ENCODE measurements around the gene ZNF490.
"Not testable (repeated sequence)": the region's sequence is repeated elsewhere in the genome, so short reads cannot be mapped to it uniquely, and the experiment has no call there.

The ZNF490 gene

GRCh38 chr19:12610540-12611360, at the start of gene ZNF490, which contains the start of gene ZNF791:
TSS of gene ZNF490 (minus strand) at chr19:12610813. CDS start at chr19:12610680, 133 bp downstream.
TSS of gene ZNF791 (plus strand) at chr19:12610920. CDS start at chr19:12611080, 160 bp downstream.
- DNase-seq = peak; percentile 98

GRCh38 chr19:12657966-12658365, 47.4 kb upstream of the ZNF490 start:
- DNase-seq = no peak

- DNase-seq = no peak
Measured at GRCh38 chr19:12656899-12657571, 46.4 kb upstream of the ZNF490 start.

GRCh38 chr19:12655546-12655945, 44.9 kb upstream of the ZNF490 start:
- DNase-seq = no peak

GRCh38 chr19:12652219-12652618, 41.6 kb upstream of the ZNF490 start:
- no peak for DNase-seq

GRCh38 chr19:12649941-12650340, 39.3 kb upstream of the ZNF490 start:
- DNase-seq = no peak

- DNase-seq = no peak
Measured at GRCh38 chr19:12648088-12648487, 37.5 kb upstream of the ZNF490 start.

GRCh38 chr19:12647490-12648071, 37.0 kb upstream of the ZNF490 start:
- peak; percentile 40 to 61 for DNase-seq

GRCh38 chr19:12647047-12647446, 36.4 kb upstream of the ZNF490 start:
- no peak for DNase-seq

GRCh38 chr19:12646551-12646950, 35.9 kb upstream of the ZNF490 start:
- no peak for DNase-seq

- DNase-seq = not testable (repeated sequence)
Measured at GRCh38 chr19:12643716-12644115, 33.1 kb upstream of the ZNF490 start.

- DNase-seq = no peak
Measured at GRCh38 chr19:12642506-12642905, 31.9 kb upstream of the ZNF490 start.

- no peak for DNase-seq
Measured at GRCh38 chr19:12641456-12641855, 30.8 kb upstream of the ZNF490 start.

GRCh38 chr19:12639901-12640613, 29.4 kb upstream of the ZNF490 start:
- DNase-seq = peak; percentile 86 to 89

- no peak for DNase-seq
Measured at GRCh38 chr19:12638611-12639182, 28.1 kb upstream of the ZNF490 start.

GRCh38 chr19:12636631-12637030, 26.0 kb upstream of the ZNF490 start:
- DNase-seq = no peak

- no peak for DNase-seq
Measured at GRCh38 chr19:12629215-12629614, 18.6 kb upstream of the ZNF490 start.

GRCh38 chr19:12628040-12629022, 17.7 kb upstream of the ZNF490 start:
- no peak for DNase-seq

- no peak for DNase-seq
Measured at GRCh38 chr19:12626958-12627357, 16.3 kb upstream of the ZNF490 start.

- DNase-seq = no peak
Measured at GRCh38 chr19:12623361-12624031, 12.9 kb upstream of the ZNF490 start.

Measured in CD4-positive, alpha-beta T cell treated with Interleukin-4 for 1 hour (primary cell).